WTC11 (cell line): Measurements from ENCODE around the gene CPEB3. TPM values are rescaled to one million over a fixed set of nuclear protein-coding genes. Genes with fewer than 3 reads are reported as not detected.

Source experiments
- ATAC-seq: fragments of 200-7000 bp; cut with Tn5 transposase; 2 replicates; pipeline ENCODE4 v1.10.0; 2021; ENCODE audit warnings: mild to moderate bottlenecking, moderate library complexity
- CTCF ChIA-PET: fragments of 300-600 bp; sonication (Branson Sonifier 250); formaldehyde crosslinking; loops from one replicate; lab custom pipeline; 2021; ENCODE audit warnings: antibody characterized with exemption; lab: Charles Lee
- POLR2A ChIA-PET: fragments of 350-600 bp; sonication (Branson Sonifier 250); formaldehyde crosslinking; loops from one replicate; lab custom pipeline; 2021; ENCODE audit warnings: antibody characterized with exemption; lab: Charles Lee
- DNase-seq: peaks from one replicate; pipeline ENCODE4 v3.0.0; 2021; ENCODE audit warnings: low spot score
- H3K27ac Mint-ChIP-seq: 2 replicates; pipeline ENCODE4 v1.8.0; 2021; ENCODE audit warnings: mixed read lengths
- H3K27me3 Mint-ChIP-seq: 2 replicates; pipeline ENCODE4 v1.8.0; 2021; ENCODE audit warnings: low read depth, mild to moderate bottlenecking, moderate library complexity, mixed read lengths
- H3K36me3 Mint-ChIP-seq: 2 replicates; pipeline ENCODE4 v1.8.0; 2021; ENCODE audit warnings: mixed read lengths
- H3K4me1 Mint-ChIP-seq: 2 replicates; pipeline ENCODE4 v1.8.0; 2022; ENCODE audit warnings: mixed read lengths
- H3K4me3 Mint-ChIP-seq: 2 replicates; pipeline ENCODE4 v1.8.0; 2021; ENCODE audit warnings: mild to moderate bottlenecking, moderate library complexity, mixed read lengths
- H3K9me3 Mint-ChIP-seq: 2 replicates; pipeline ENCODE4 v1.8.0; 2021; ENCODE audit warnings: mixed read lengths
- AFF4 ChIP-seq: sonication (generic); formaldehyde crosslinking; IDR thresholded peaks from 2 replicates; pipeline ENCODE4 v1.8.1; 2023; ENCODE audit warnings: mild to moderate bottlenecking, missing genetic modification reagents, borderline replicate concordance
- ARID4B ChIP-seq: sonication (generic); formaldehyde crosslinking; IDR thresholded peaks from 2 replicates; pipeline ENCODE4 v1.8.0; 2023; ENCODE audit warnings: missing genetic modification reagents, mild to moderate bottlenecking, borderline replicate concordance
- ATF2 ChIP-seq: sonication (generic); formaldehyde crosslinking; IDR thresholded peaks from 2 replicates; pipeline ENCODE4 v1.8.1; 2022; ENCODE audit warnings: low read depth, missing genetic modification reagents, borderline replicate concordance
- CREM ChIP-seq: sonication (generic); formaldehyde crosslinking; IDR thresholded peaks from 2 replicates; pipeline ENCODE4 v1.8.1; 2022; ENCODE audit warnings: mild to moderate bottlenecking, missing genetic modification reagents, moderate library complexity
- ELF4 ChIP-seq: sonication (generic); formaldehyde crosslinking; IDR thresholded peaks from 2 replicates; pipeline ENCODE4 v1.8.1; 2022; ENCODE audit warnings: low read depth, mild to moderate bottlenecking, moderate library complexity, missing genetic modification reagents
- GABPB1 ChIP-seq: sonication (generic); formaldehyde crosslinking; IDR thresholded peaks from 2 replicates; pipeline ENCODE4 v1.8.1; 2023; ENCODE audit warnings: mild to moderate bottlenecking, missing genetic modification reagents
- GTF2I ChIP-seq: fragments of 250-450 bp; sonication (Bioruptor Pico); conservative IDR thresholded peaks from 2 replicates; pipeline ENCODE4 v1.4.0; 2021; ENCODE audit warnings: mild to moderate bottlenecking
- KAT7 ChIP-seq: sonication (generic); formaldehyde crosslinking; IDR thresholded peaks from 2 replicates; pipeline ENCODE4 v1.8.1; 2023; ENCODE audit warnings: missing genetic modification reagents, mild to moderate bottlenecking, borderline replicate concordance
- MLX ChIP-seq: sonication (generic); formaldehyde crosslinking; IDR thresholded peaks from 2 replicates; pipeline ENCODE4 v1.8.1; 2023; ENCODE audit warnings: mild to moderate bottlenecking, missing genetic modification reagents, moderate library complexity
- MXD4 ChIP-seq: fragments of 250-450 bp; sonication (Bioruptor Pico); IDR thresholded peaks from 2 replicates; pipeline ENCODE4 v1.8.0; 2021; ENCODE audit warnings: mild to moderate bottlenecking, moderate library complexity, borderline replicate concordance
- NFE2L1 ChIP-seq: sonication (generic); formaldehyde crosslinking; IDR thresholded peaks from 2 replicates; pipeline ENCODE4 v1.8.1; 2023; ENCODE audit warnings: missing genetic modification reagents
- SMAD3 ChIP-seq: sonication (generic); formaldehyde crosslinking; IDR thresholded peaks from 2 replicates; pipeline ENCODE4 v1.8.0; 2022; ENCODE audit warnings: missing genetic modification reagents, mild to moderate bottlenecking, borderline replicate concordance
- SOX15 ChIP-seq: fragments of 250-450 bp; sonication (Bioruptor Pico); IDR thresholded peaks from 2 replicates; pipeline ENCODE4 v1.9.0; 2021; ENCODE audit warnings: mild to moderate bottlenecking
- SP1 ChIP-seq: sonication (generic); formaldehyde crosslinking; conservative IDR thresholded peaks from 2 replicates; pipeline ENCODE4 v1.8.1; 2022; ENCODE audit warnings: missing genetic modification reagents
- ZNF138 ChIP-seq: sonication (generic); formaldehyde crosslinking; conservative IDR thresholded peaks from 2 replicates; pipeline ENCODE4 v1.8.1; 2022; ENCODE audit warnings: mild to moderate bottlenecking, moderate library complexity, missing genetic modification reagents
- ZNF232 ChIP-seq: sonication (generic); formaldehyde crosslinking; IDR thresholded peaks from 2 replicates; pipeline ENCODE4 v1.8.0; 2022; ENCODE audit warnings: mild to moderate bottlenecking, missing genetic modification reagents
- ZNF423 ChIP-seq: fragments of 250-450 bp; sonication (Bioruptor Pico); IDR thresholded peaks from 2 replicates; pipeline ENCODE4 v2.1.2; 2022; ENCODE audit warnings: mild to moderate bottlenecking, moderate library complexity
- total RNA-seq: library from RNA; stranded (reverse); gene quantifications from 3 replicates; pipeline ENCODE4 v1.2.3, GENCODE V29; 2021
- TF ChIP-seq, protein P1 (sequence below): fragments of 250-450 bp; sonication (Bioruptor Pico); IDR thresholded peaks from 2 replicates; pipeline ENCODE4 v1.9.0; 2021; ENCODE audit warnings: mild to moderate bottlenecking
- TF ChIP-seq, protein P2 (sequence below): sonication (generic); formaldehyde crosslinking; IDR thresholded peaks from 2 replicates; pipeline ENCODE4 v1.8.1; 2022; ENCODE audit warnings: low read depth, mild to moderate bottlenecking, moderate library complexity, missing genetic modification reagents, borderline replicate concordance

Gene CPEB3
- total RNA-seq, 1 experiment from 2014 or later = 2.4 TPM

DNA sequence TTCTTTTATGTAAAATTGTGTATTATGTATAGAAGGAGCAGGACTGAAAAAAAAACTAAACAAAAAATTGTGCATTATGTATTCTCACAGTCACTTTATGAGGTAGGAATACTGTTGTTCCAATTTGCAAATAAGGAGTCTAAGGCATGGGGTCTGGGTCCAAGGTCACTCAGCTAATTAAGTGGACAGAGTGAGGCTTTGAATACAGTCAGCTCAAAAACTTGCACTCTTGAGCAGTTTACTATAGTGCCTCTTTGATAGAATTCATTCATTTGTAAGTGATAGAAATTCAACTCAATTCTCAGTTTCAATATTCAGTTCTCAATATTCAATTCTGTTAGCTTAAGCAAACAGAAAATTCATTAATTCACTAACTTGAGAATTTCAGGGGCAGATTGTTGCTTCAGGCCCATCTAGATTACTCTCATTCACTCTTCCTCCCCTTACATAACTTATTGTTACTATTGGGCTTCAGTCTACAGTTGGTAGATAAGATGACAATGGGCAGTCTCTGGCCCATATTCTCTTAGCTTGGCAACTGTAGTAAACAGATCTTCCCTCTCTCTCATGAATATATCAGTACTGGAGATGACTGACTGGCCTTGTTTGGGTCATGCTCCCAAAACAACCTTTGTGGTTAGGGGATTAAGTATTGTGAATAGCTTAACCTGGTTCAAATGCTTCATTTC, 280.7 kb downstream of the CPEB3 start (continued):
- TF ChIP-seq, protein P1, sequence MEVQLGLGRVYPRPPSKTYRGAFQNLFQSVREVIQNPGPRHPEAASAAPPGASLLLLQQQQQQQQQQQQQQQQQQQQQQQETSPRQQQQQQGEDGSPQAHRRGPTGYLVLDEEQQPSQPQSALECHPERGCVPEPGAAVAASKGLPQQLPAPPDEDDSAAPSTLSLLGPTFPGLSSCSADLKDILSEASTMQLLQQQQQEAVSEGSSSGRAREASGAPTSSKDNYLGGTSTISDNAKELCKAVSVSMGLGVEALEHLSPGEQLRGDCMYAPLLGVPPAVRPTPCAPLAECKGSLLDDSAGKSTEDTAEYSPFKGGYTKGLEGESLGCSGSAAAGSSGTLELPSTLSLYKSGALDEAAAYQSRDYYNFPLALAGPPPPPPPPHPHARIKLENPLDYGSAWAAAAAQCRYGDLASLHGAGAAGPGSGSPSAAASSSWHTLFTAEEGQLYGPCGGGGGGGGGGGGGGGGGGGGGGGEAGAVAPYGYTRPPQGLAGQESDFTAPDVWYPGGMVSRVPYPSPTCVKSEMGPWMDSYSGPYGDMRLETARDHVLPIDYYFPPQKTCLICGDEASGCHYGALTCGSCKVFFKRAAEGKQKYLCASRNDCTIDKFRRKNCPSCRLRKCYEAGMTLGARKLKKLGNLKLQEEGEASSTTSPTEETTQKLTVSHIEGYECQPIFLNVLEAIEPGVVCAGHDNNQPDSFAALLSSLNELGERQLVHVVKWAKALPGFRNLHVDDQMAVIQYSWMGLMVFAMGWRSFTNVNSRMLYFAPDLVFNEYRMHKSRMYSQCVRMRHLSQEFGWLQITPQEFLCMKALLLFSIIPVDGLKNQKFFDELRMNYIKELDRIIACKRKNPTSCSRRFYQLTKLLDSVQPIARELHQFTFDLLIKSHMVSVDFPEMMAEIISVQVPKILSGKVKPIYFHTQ (CRISPR knock-in tag) = no peak
- TF ChIP-seq NFE2L1 (CRISPR knock-in tag) = no peak
- TF ChIP-seq ZNF423 (CRISPR knock-in tag) = no peak
- TF ChIP-seq SP1 (CRISPR knock-in tag) = no peak
- TF ChIP-seq, protein P2, sequence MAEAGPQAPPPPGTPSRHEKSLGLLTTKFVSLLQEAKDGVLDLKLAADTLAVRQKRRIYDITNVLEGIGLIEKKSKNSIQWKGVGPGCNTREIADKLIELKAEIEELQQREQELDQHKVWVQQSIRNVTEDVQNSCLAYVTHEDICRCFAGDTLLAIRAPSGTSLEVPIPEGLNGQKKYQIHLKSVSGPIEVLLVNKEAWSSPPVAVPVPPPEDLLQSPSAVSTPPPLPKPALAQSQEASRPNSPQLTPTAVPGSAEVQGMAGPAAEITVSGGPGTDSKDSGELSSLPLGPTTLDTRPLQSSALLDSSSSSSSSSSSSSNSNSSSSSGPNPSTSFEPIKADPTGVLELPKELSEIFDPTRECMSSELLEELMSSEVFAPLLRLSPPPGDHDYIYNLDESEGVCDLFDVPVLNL (CRISPR knock-in tag) = no peak
- no peak for TF ChIP-seq ATF2 (CRISPR knock-in tag)
- no peak for TF ChIP-seq GABPB1 (CRISPR knock-in tag)
- TF ChIP-seq ZNF232 (CRISPR knock-in tag) = no peak

- DNase-seq = no peak
- ChIA-PET POLR2A (no interaction called here), CTCF (interaction anchor here (0.6 kb wide), 1 partner anchor 427 kb away, joined by 4 read pairs; no protein-coding TSS in a partner anchor)
- H3K4me1 Mint-ChIP-seq = no peaks in the 10 kb centered on the region
- H3K4me3 Mint-ChIP-seq = no peak overlapping the region
- peaks cover 54% of the 10 kb centered on the region for H3K36me3 Mint-ChIP-seq
- no peak overlapping the region for H3K27ac Mint-ChIP-seq
- H3K27me3 Mint-ChIP-seq = no peaks in the 10 kb centered on the region
- no peak for ATAC-seq
- no peaks in the 10 kb centered on the region for H3K9me3 Mint-ChIP-seq
- TF ChIP-seq KAT7 (CRISPR knock-in tag) (no peak), MLX (CRISPR knock-in tag) (no peak), ZNF138 (CRISPR knock-in tag) (no peak), ELF4 (CRISPR knock-in tag) (no peak), ARID4B (CRISPR knock-in tag) (no peak), CREM (CRISPR knock-in tag) (no peak), SMAD3 (CRISPR knock-in tag) (no peak), AFF4 (CRISPR knock-in tag) (no peak), SOX15 (CRISPR knock-in tag) (no peak), GTF2I (CRISPR knock-in tag) (no peak), MXD4 (CRISPR knock-in tag) (no peak)
- TF ChIP-seq, protein P2 (CRISPR knock-in tag) = no peak
Measured at GRCh38 chr10:92009445-92009844, 281.4 kb downstream of the CPEB3 start.
